Mucosa of stomach (tissue), 1 donor: ENCODE data around the gene BICC1.
"Not testable (repeated sequence)": the region's sequence is repeated elsewhere in the genome, so short reads cannot be mapped to it uniquely, and the experiment has no call there.

Source experiments
- H3K27me3 ChIP-seq: one replicate; pipeline ENCODE4 v1.7.0; 2013; ENCODE audit warnings: mild to moderate bottlenecking, low read length; ENCODE audit not compliant: control insufficient read depth, insufficient read depth
- H3K36me3 ChIP-seq: one replicate; pipeline ENCODE4 v1.7.0; 2013; ENCODE audit warnings: low read length; ENCODE audit not compliant: control insufficient read depth, insufficient read depth
- H3K4me1 ChIP-seq: one replicate; pipeline ENCODE4 v1.7.0; 2013; ENCODE audit warnings: mild to moderate bottlenecking, low read length; ENCODE audit not compliant: control insufficient read depth, insufficient read depth
- H3K4me3 ChIP-seq: one replicate; pipeline ENCODE4 v1.7.0; 2013; ENCODE audit warnings: low read length
- H3K9ac ChIP-seq: one replicate; pipeline ENCODE4 v1.7.0; 2013; ENCODE audit warnings: mild to moderate bottlenecking, low read length, moderate library complexity
- H3K9me3 ChIP-seq: one replicate; pipeline ENCODE4 v1.7.0; 2013; ENCODE audit warnings: mild to moderate bottlenecking, low read length, moderate library complexity; ENCODE audit not compliant: control insufficient read depth
- donor health status: Pancreatic carcinoma.

The BICC1 gene

DNA sequence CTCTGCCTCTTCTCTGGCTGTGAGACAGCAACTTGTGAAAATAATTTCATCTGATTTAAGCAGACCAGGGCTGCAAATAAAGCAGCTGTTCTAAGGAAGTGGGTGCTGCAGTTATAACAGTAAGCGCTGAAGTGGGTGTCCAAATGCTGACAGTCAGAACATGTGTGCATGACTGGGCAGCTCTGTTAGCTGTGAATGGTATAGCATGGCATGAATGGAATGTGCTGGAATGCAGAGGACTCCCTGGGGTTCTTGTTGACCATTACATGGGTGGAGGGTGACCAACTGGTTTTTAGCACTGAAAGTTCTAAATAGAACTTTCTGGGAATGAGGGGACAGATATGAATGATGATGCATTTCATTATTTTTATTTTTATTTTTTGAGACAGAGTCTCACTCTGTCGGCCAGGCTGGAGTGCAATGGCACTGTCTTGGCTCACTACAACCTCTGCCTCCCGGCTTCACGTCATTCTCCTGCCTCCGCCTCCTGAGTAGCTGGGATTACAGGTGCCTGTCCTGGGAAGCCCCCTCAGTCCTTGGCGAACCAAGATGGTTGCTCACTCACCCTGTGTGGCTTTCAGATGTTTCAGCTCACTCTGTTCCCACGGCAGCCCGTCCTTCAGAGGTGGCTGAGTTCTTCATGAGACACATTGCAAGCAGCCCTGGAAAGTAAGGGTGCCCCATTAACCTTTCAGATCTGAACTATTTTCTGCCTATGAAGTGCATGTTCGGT, 344.0 kb downstream of the BICC1 start:
- H3K9ac ChIP-seq, result no peak overlapping the region
- no peaks in the 10 kb centered on the region for H3K27me3 ChIP-seq
- H3K4me3 ChIP-seq, result no peak overlapping the region

DNA sequence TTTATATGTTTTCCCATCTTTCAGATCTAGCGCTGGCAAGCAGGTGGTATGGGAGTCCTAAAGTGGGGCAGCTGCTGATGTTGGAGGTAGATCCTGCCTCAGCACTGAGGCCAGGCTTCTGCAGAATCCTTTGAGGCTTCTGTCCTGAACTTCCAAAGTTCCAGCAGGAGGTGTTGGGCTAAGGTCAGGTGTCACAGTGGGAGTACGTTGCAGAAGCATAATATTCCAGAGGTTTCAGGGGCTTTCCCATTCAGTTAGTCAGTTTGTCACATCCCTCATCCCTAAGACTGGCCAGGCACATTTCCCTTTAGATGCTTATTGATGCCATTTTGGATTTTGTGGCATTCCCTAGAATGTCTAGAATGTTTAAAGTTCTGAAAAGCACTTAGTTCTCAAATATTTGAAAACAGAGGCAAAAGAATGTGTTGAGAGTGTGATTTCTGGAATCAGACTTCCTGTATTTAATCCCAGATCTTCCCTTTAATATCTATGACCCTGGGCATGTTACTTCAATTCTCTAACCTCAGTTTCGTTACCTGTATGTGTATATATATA, 344.7 kb downstream of the BICC1 start:
- Histone ChIP-seq H3K4me1 (no peaks in the 10 kb centered on the region), H3K4me3 (no peak overlapping the region), H3K27me3 (no peaks in the 10 kb centered on the region), H3K9me3 (no peaks in the 10 kb centered on the region), H3K36me3 (no peaks in the 10 kb centered on the region), H3K9ac (no peak overlapping the region)

More for the DNA sequence above, 344.0 kb downstream of the BICC1 start:
- Histone ChIP-seq H3K4me1 (no peaks in the 10 kb centered on the region), H3K36me3 (no peaks in the 10 kb centered on the region), H3K9me3 (no peaks in the 10 kb centered on the region)

DNA sequence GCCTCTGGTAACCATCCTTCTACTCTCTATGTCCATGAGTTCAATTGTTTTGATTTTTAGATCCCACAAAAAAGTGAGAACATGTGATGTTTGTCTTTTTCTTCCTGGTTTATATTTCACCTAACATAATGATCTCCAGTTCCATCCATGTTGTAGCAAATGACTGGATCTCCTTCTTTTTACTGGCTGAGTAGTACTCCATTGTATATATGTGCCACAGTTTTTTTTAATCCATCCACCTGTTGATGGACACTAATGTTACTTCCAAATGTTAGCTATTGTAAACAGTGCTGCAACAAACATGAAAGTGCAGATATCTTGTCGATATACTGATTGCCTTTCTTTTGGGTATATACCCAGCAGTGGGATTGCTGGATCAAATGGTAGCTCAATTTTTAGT, 345.5 kb downstream of the BICC1 start:
- not testable (repeated sequence) for H3K27me3 ChIP-seq, H3K4me3 ChIP-seq, H3K36me3 ChIP-seq, H3K9me3 ChIP-seq, H3K4me1 ChIP-seq, H3K9ac ChIP-seq

DNA sequence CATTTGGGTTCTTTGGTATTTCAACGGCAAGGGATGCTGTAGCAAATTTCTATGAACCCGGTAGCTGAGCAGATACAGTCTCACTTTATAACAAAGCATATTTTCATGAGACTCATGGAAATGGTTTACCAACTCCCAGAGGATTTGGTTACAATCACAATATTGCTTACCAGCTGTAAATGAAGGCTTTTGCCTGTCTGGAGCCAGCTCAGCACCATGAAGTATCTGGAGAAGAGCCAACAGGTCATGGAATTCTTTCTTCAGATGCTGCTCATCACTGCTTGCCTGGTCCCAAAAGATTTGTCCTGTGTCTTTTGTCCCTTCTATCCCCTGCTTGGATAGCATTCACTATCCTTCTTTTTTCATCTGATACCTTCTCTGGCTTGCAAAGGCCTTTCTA, 346.9 kb downstream of the BICC1 start:
- Histone ChIP-seq H3K9ac (no peak overlapping the region), H3K4me1 (no peaks in the 10 kb centered on the region), H3K4me3 (no peak overlapping the region), H3K9me3 (no peaks in the 10 kb centered on the region), H3K27me3 (no peaks in the 10 kb centered on the region), H3K36me3 (no peaks in the 10 kb centered on the region)

DNA sequence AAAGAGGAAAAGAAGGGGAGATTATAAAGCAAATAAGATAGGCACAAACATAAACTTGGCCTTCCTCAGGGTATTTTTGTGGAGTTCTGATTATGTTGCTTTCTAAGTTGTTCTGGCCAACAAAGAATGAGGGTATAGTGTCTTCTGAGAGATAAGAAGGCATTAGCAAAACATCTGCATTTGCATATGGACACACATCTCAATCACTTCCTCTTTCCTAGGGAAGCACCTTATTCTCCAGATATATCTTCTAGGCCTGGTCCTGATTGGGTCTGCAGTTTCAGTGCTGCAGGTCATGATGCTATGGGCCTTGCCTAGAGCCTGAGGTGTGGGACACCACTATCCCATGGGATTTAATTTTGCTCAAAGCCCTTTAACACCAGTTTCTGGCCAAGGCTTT, 355.0 kb downstream of the BICC1 start:
- Histone ChIP-seq H3K4me1 (no peaks in the 10 kb centered on the region), H3K36me3 (no peaks in the 10 kb centered on the region), H3K9ac (no peak overlapping the region), H3K9me3 (no peaks in the 10 kb centered on the region), H3K4me3 (no peak overlapping the region), H3K27me3 (no peaks in the 10 kb centered on the region)

DNA sequence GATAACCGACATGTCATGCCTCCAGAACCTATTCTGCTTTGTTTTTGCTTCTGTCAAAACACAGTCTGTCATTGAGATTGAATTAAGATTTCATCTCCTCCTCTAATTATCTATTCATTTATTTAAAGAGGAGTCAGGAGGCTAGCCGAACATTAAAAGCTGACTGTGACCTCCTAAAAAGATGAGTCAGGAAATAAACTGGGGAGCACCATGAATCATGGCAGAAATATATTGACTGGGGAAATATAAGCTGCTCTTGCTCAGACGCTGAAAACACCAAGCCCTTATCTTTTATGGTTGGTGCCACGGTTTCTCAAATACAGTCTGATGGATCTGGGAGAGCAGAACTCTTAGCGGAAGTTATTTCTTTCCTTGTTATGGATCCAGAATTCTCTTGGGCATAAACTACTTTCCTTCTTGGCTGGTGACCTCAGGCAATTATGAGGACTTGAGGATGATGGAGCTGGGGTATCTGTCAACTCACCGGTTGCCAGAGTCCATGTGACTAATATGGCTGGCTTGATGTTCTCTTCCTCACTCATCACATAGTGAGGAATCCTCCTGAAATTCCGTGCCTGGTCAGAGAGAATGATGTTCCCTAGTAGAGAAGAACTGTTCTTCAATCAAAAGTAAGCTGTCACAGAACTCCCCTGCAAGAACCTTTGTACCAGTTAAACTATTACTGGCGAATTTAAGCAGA, 356.2 kb downstream of the BICC1 start:
- Histone ChIP-seq H3K4me1 (no peaks in the 10 kb centered on the region), H3K27me3 (no peaks in the 10 kb centered on the region), H3K36me3 (no peaks in the 10 kb centered on the region), H3K4me3 (no peak overlapping the region), H3K9ac (no peak overlapping the region), H3K9me3 (no peaks in the 10 kb centered on the region)

DNA sequence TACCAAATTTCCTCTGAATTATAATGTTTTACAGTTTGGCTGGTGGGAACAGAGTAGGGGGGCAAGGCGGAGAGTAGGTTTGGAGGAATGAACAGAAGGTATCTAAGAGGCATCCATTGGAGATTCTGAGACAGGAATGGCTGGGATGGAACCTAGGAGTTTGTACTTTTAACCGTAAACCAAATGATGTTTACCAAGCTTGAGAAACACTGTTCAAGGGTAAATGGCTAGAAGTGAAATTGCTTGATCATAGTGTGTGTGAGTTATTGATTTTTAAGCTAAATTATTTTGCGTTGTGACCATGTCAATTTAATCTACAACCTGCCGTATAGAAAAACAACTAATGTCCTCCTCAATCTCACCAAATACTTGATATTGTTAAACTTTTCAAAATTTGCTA, 357.4 kb downstream of the BICC1 start:
- Histone ChIP-seq H3K9ac (no peak overlapping the region), H3K36me3 (no peaks in the 10 kb centered on the region), H3K4me1 (no peaks in the 10 kb centered on the region), H3K27me3 (no peaks in the 10 kb centered on the region), H3K9me3 (no peaks in the 10 kb centered on the region), H3K4me3 (no peak overlapping the region)

DNA sequence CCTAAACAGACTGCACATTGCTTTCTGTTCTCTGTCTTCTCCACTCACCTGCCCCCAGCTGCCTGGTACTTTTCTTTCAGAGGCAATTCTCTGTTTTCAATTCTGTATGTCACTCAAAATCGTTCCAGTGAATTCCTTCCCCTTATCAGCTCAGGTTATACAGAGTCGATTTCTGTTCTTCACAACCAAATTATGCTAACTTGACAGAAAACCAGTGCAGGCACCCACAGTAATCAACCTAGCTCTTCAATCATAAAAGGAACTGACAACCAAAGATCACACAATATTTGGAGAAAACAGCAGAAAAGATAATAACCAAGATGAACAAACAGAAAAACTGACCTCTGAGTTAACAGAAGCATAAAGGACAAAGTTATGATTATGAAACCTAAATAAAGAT, 360.5 kb downstream of the BICC1 start:
- Histone ChIP-seq H3K4me1 (no peaks in the 10 kb centered on the region), H3K9me3 (no peaks in the 10 kb centered on the region), H3K27me3 (no peaks in the 10 kb centered on the region), H3K4me3 (no peak overlapping the region), H3K36me3 (no peaks in the 10 kb centered on the region), H3K9ac (no peak overlapping the region)
